Amygdala (tissue), 56 donors: ENCODE data around the gene PNKD.

Source experiments
- DNase-seq, 56 donors: peaks; one replicate each; lab custom pipeline; 2025; lab: John Stamatoyannopoulos, UW

The PNKD gene

GRCh38 chr2:218332288-218332687 lies 62.0 kb downstream of the PNKD start:
- DNase-seq = no peak

GRCh38 chr2:218332920-218333645 lies 62.8 kb downstream of the PNKD start:
- peak in 2 of 56 donors; percentile 29 to 42 for DNase-seq

GRCh38 chr2:218334531-218334930 lies 64.2 kb downstream of the PNKD start:
- no peak for DNase-seq

GRCh38 chr2:218340656-218341055 lies 70.3 kb downstream of the PNKD start:
- no peak for DNase-seq

GRCh38 chr2:218341381-218341780 lies 71.1 kb downstream of the PNKD start:
- DNase-seq = no peak

GRCh38 chr2:218342837-218343236 lies 72.5 kb downstream of the PNKD start:
- DNase-seq = no peak

GRCh38 chr2:218343591-218343990 lies 73.3 kb downstream of the PNKD start:
- no peak for DNase-seq

- no peak for DNase-seq
These were observed 73.9 kb downstream of the PNKD start for GRCh38 chr2:218344090-218344754.

- DNase-seq = no peak
These were observed 74.6 kb downstream of the PNKD start for GRCh38 chr2:218344755-218345417.

- no peak for DNase-seq
These were observed 75.3 kb downstream of the PNKD start for GRCh38 chr2:218345491-218346236.

GRCh38 chr2:218347172-218347571 lies 76.9 kb downstream of the PNKD start:
- DNase-seq = no peak

- no peak for DNase-seq
These were observed 83.7 kb downstream of the PNKD start for GRCh38 chr2:218354045-218354444.

GRCh38 chr2:218354850-218355443 lies 84.6 kb downstream of the PNKD start:
- no peak for DNase-seq

GRCh38 chr2:218357236-218358177 lies 87.2 kb downstream of the PNKD start:
- no peak for DNase-seq

GRCh38 chr2:218360453-218360852 lies 90.1 kb downstream of the PNKD start:
- DNase-seq = peak in 9 of 56 donors; percentile 6 to 38 (median 11)

- DNase-seq = no peak
These were observed 92.3 kb downstream of the PNKD start for GRCh38 chr2:218362606-218363005.

GRCh38 chr2:218363736-218364135 lies 93.4 kb downstream of the PNKD start:
- DNase-seq = no peak

GRCh38 chr2:218364196-218364595 lies 93.9 kb downstream of the PNKD start:
- no peak for DNase-seq

GRCh38 chr2:218366621-218367414 lies 96.5 kb downstream of the PNKD start:
- no peak for DNase-seq
